Astrocyte (in vitro differentiated cells and primary cell): ENCODE data around the gene RTEL1.

Experiments used
- EZH2 ChIP-seq: IDR thresholded peaks from 2 replicates; pipeline ENCODE4 v1.6.1; 2012; ENCODE audit warnings: mild to moderate bottlenecking, low read length, inconsistent platforms; ENCODE audit not compliant: insufficient read depth
- TF ChIP-seq, protein P1 (sequence below): IDR thresholded peaks from 2 replicates; pipeline ENCODE4 v1.5.1; 2011; ENCODE audit warnings: low read depth, mild to moderate bottlenecking, inconsistent platforms, low read length, moderate library complexity; ENCODE audit not compliant: insufficient read depth

- TF ChIP-seq, protein P1, sequence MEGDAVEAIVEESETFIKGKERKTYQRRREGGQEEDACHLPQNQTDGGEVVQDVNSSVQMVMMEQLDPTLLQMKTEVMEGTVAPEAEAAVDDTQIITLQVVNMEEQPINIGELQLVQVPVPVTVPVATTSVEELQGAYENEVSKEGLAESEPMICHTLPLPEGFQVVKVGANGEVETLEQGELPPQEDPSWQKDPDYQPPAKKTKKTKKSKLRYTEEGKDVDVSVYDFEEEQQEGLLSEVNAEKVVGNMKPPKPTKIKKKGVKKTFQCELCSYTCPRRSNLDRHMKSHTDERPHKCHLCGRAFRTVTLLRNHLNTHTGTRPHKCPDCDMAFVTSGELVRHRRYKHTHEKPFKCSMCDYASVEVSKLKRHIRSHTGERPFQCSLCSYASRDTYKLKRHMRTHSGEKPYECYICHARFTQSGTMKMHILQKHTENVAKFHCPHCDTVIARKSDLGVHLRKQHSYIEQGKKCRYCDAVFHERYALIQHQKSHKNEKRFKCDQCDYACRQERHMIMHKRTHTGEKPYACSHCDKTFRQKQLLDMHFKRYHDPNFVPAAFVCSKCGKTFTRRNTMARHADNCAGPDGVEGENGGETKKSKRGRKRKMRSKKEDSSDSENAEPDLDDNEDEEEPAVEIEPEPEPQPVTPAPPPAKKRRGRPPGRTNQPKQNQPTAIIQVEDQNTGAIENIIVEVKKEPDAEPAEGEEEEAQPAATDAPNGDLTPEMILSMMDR, result no peak
- no peak for TF ChIP-seq EZH2
These were observed 33.0 kb downstream of the RTEL1 start for GRCh38 chr20:63690898-63691710.
